Uterus (tissue), 2 donors: Measurements from ENCODE around the gene NHS.

ENCODE experiments used
- POLR2A ChIP-seq, 2 donors: fragments of 450-650 bp; IDR thresholded peaks; one replicate each; pipeline ENCODE4 v1.6.1; 2016; ENCODE audit warnings: antibody characterized with exemption in 2 of 2, mild to moderate bottlenecking in 1 of 2, moderate library complexity in 1 of 2
- TF ChIP-seq, protein P1 (sequence below), 4 experiments: fragments of 200-600 bp in 2 of 4; fragments of 450-650 bp in 2 of 4; sonication (generic) in 2 of 4; IDR thresholded peaks; one replicate each; pipeline ENCODE4 v1.5.1; 2016 to 2019; ENCODE audit warnings: antibody characterized with exemption in 4 of 4, mild to moderate bottlenecking in 2 of 4, moderate library complexity in 1 of 4

DNA sequence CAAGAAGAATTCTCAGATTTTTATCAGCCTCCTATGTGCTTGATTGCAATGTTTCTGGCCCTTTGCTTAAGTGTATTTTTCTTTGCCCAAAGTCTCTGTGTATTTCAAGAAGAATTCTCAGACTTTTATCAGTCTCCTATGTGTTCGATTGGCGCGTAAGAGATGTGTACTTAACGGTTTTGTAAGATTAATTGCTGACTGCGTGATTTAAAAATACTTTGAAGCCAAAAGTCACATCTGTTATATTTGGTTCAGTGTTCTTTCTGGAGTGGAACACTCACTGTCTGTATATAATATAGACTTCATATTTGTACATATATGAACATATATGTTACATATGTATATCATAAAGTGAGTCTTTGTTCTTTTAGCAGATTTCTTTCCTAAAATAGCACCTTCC, 373.7 kb downstream of the NHS start:
- TF ChIP-seq POLR2A (IDR thresholded peaks at IDR 0.05): no peak
- TF ChIP-seq, protein P1, sequence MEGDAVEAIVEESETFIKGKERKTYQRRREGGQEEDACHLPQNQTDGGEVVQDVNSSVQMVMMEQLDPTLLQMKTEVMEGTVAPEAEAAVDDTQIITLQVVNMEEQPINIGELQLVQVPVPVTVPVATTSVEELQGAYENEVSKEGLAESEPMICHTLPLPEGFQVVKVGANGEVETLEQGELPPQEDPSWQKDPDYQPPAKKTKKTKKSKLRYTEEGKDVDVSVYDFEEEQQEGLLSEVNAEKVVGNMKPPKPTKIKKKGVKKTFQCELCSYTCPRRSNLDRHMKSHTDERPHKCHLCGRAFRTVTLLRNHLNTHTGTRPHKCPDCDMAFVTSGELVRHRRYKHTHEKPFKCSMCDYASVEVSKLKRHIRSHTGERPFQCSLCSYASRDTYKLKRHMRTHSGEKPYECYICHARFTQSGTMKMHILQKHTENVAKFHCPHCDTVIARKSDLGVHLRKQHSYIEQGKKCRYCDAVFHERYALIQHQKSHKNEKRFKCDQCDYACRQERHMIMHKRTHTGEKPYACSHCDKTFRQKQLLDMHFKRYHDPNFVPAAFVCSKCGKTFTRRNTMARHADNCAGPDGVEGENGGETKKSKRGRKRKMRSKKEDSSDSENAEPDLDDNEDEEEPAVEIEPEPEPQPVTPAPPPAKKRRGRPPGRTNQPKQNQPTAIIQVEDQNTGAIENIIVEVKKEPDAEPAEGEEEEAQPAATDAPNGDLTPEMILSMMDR (IDR thresholded peaks at IDR 0.05): no peak
